ENCODE results near the gene TENM4.

GRCh38 chr11:78935398-78936068 lies 505.3 kb downstream of the TENM4 start:
- TF ChIP-seq REST (IDR thresholded peaks at IDR 0.05; ENCODE audit: low read depth) (no peak), RAD21 (IDR thresholded peaks at IDR 0.05; ENCODE audit: low read depth) (no peak), MAX (IDR thresholded peaks at IDR 0.05) (no peak), CEBPB (IDR thresholded peaks at IDR 0.05) (no peak), CREB1 (IDR thresholded peaks at IDR 0.05; ENCODE audit: low read depth) (no peak), TAF1 (IDR thresholded peaks at IDR 0.05; ENCODE audit: low read depth) (no peak), USF1 (IDR thresholded peaks at IDR 0.05) (no peak), FOXM1 (IDR thresholded peaks at IDR 0.05; ENCODE audit: borderline replicate concordance, low read depth) (no peak), TCF12 (IDR thresholded peaks at IDR 0.05; ENCODE audit: low read depth) (no peak)

Measured in Ishikawa (cell line).